Mammary epithelial cell (primary cell): ENCODE results near the gene MSANTD1.

Experiments
- EZH2 ChIP-seq: IDR thresholded peaks from 2 replicates; pipeline ENCODE4 v1.6.1; 2012; ENCODE audit warnings: low read length, inconsistent platforms, borderline replicate concordance
- TF ChIP-seq, protein P1 (sequence below), 2 donors: IDR thresholded peaks in 1 of 2; conservative IDR thresholded peaks in 1 of 2; 2 replicates each; pipeline ENCODE4 v1.5.1; 2011 to 2012; ENCODE audit warnings: inconsistent platforms in 2 of 2, low read length in 2 of 2, mild to moderate bottlenecking in 2 of 2, control low read depth in 1 of 2, low read depth in 1 of 2; ENCODE audit not compliant: insufficient read depth in 1 of 2; ENCODE audit errors: extremely low read depth in 1 of 2

DNA sequence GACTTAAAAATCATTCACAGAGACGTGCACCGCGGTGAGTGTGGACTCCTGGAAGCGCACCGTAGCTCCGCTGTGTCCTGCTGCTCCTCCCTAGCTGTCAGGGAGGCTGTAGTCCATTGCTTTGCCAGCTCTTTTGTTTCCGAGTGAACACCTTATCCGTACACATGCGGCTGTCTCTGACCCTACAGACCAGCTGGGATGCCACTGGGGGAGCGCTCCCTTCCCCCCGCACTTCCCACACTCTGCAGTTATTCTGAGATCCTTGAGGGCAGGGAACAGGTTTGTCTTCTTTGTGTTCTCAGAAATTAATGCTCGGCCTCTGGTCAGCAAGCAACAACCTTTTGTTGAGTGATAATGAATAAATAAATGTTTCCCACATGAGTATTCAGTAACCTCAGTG, 33.7 kb upstream of the MSANTD1 start:
- no peak for TF ChIP-seq EZH2
- TF ChIP-seq, protein P1, sequence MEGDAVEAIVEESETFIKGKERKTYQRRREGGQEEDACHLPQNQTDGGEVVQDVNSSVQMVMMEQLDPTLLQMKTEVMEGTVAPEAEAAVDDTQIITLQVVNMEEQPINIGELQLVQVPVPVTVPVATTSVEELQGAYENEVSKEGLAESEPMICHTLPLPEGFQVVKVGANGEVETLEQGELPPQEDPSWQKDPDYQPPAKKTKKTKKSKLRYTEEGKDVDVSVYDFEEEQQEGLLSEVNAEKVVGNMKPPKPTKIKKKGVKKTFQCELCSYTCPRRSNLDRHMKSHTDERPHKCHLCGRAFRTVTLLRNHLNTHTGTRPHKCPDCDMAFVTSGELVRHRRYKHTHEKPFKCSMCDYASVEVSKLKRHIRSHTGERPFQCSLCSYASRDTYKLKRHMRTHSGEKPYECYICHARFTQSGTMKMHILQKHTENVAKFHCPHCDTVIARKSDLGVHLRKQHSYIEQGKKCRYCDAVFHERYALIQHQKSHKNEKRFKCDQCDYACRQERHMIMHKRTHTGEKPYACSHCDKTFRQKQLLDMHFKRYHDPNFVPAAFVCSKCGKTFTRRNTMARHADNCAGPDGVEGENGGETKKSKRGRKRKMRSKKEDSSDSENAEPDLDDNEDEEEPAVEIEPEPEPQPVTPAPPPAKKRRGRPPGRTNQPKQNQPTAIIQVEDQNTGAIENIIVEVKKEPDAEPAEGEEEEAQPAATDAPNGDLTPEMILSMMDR (conservative IDR thresholded peaks at IDR 0.05 in 1 of 2, IDR thresholded peaks at IDR 0.05 in 1 of 2; ENCODE audit: extremely low read depth in 1 of 2, insufficient read depth in 1 of 2, low read depth in 1 of 2, low read length in 2 of 2) = no peak
